Stimulated activated CD8-positive, alpha-beta memory T cell treated with anti-CD3 and anti-CD28 coated beads, Interleukin-15, amount 100 ng/mL, for 4 hours (primary cell): ENCODE measurements around the gene NSUN4.
"Not testable (repeated sequence)": the region's sequence is repeated elsewhere in the genome, so short reads cannot be mapped to it uniquely, and the experiment has no call there.

Source experiments
- DNase-seq, 2 donors: peaks; one replicate each; pipeline ENCODE4 v3.0.0-alpha.2; 2020; ENCODE audit warnings: low read depth in 2 of 2

The NSUN4 gene

GRCh38 chr1:46325285-46326076 is 15.1 kb upstream of the NSUN4 start:
- DNase-seq = not testable (repeated sequence)

- DNase-seq = not testable (repeated sequence)
These were observed 12.4 kb upstream of the NSUN4 start for GRCh38 chr1:46328182-46328581.

DNA sequence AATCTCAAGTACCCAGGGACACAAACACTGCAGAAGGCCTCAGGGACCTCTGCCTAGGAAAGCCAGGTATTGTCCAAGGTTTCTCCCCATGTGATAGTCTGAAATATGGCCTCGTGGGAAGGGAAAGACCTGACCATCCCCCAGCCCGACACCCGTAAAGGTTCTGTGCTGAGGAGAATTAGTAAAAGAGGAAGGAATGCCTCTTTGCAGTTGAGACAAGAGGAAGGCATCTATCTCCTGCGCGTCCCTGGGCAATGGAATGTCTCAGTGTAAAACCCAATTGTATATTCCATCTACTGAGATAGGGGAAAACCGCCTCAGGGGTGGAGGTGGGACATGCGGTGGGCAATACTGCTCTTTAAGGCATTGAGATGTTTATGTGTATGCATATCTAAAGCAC is 10.8 kb upstream of the NSUN4 start:
- not testable (repeated sequence) for DNase-seq

- DNase-seq = not testable (repeated sequence)
These were observed 10.2 kb upstream of the NSUN4 start for GRCh38 chr1:46330381-46330780.

GRCh38 chr1:46331786-46332540 is 8.6 kb upstream of the NSUN4 start:
- DNase-seq = not testable (repeated sequence)

DNA sequence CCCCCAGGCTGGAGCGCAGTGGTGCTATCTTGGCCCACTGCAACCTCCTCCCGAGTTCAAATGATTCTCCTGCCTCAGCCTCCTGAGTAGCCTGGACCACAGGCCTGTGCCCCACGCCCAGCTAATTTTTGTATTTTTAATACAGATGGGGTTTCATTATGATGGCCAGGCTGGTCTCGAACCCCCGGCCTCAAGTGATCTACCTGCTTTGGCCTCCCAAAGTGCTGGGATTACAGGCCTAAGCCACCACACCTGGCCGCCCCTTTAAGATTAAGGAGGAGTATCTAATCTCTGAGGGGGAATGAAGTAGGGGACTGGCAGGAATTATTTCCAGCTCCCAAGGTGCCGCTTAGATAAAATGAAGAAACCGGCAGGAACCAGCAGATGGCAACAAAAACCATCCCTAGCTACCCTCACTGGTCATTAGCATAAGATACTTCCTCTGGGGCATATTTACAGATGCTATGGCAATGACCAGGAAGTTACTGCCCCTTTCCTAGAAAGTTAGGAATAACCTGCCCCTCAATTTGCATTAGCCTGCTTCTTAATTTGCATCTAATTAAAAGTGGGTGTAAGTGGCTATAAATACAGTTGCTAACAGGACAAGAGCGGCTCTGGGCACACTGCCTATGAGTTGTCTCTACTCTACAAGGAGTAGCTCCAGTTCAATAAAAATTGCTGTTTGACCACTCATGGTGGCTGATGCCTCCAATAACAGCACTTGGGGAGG is 7.1 kb upstream of the NSUN4 start:
- DNase-seq = no peak

- DNase-seq = no peak
These were observed 6.6 kb upstream of the NSUN4 start for GRCh38 chr1:46334030-46334384.

DNA sequence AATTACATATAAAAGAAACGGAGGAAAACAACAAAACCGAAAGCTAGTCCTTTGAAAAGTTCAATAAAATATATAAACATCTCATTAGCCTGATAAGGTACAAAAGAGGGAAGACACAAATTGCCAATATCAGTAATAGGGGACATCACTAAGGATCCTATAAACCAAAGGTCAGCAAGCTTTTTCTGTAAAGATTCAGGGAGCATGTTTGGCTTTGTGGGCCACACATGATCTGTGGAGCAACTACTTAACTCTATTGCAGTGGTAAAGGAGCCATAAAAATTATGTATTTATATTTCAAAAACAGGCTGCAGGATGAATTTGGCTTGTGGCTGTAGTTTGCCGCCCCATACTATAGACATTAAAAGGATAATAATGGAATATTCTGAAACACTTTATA is 5.5 kb upstream of the NSUN4 start:
- DNase-seq = no peak

DNA sequence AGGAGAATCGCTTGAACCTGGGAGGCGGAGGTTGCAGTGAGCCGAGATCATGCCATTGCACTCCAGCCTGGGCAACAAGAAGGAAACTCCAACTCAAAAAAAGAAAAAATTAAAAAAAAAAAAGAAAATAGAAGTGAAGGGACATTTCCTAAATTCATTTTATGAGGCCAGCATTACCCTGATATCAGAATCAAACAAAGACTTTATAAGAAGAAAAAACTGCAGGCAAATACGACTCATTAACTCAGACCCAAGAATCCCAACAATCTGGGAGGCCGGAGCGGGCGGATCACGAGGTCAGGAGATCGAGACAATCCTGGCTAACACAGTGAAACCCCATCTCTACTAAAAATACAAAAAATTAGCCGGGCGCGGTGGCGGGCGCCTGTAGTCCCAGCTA is 3.2 kb upstream of the NSUN4 start:
- DNase-seq = not testable (repeated sequence)

DNA sequence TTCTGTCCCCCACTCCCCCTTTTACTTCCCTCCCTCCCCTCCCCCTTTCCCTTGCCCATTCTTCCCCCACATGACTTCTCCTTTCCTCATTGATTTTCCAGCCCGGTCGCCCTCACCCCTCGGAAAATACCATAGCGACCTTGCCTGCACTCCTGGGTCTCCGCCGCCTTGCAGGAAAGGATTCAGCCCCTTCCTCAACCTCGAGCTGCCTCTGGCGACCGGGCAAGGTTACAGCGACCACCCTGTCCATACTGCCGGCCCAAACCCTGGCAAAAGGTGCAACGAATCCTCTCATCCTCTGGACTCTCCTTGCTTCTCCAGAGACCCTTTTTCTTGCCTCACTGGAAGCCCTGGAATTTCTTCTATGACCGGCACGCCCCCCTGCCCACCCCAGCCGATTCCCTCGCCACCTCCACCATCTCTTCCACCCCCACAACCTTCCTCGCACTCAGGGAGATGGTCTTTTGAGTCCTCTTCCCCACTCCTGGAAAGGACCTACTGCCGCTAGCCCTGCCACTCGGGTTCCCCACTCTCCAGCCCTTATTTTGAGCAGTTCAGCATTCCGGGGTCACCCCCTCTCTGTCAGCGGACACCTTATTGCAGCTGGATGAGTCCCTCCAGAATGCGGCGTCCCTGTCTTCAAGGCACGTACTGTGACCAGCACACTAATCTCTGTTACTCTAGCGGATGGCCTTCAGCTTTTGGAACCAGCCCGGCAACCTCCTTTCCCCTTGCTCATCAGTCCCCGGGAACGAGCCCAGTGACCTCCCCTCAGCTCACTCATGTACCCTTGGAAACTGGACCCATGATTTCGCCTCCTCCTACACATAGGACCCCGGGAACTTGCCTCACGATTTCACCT is 846 bp downstream of the NSUN4 start:
- no peak for DNase-seq

DNA sequence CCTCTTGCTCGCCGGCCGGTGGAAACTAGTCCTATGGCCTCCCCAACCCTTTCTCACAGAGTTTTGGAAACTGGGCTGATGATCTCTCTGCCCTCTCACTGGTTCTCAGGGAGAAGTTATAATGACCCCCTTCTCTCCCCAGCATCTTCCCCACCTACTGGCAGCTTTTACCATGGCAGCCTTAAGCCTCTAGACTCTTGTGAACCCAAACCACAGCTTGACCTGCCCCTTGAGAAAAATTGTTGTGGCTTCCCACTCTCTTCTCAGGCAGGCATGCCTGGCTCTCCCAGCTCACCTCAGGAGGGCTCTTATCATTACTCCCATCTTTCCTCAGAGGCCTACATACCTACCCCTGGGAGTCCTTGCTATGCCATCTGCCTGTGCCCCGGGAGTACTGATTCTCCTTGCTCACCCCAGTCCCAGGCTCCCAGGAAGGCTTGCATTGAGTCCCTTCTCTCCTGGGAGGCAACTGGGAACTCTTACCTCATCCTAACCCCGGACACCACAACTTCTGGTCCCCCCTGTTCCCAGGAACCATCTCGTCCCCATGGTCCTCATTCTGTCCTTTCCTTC is 1.6 kb downstream of the NSUN4 start:
- no peak for DNase-seq

GRCh38 chr1:46342677-46343350 is 2.2 kb downstream of the NSUN4 start:
- DNase-seq = no peak

- DNase-seq = no peak
These were observed 2.7 kb downstream of the NSUN4 start for GRCh38 chr1:46343351-46343695.

DNA sequence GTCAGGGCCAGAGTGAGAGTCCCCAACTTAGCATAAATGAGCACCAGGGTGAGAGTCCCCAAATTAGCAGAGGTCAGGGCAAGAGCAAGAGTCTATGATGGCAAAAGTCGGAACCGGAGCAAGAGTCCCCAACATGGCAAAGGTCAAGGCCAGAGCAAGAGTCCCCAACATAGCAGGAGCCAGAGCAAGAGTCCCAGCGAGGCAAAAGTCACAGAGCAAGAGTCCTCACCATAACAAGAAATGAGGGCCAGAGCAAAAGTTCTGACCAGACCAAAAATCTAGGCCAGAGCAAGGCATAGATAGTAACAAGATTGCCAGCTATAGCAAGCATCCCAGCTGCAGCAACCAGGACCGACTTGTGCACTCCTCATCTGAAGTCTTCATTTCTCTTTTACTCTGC is 3.1 kb downstream of the NSUN4 start:
- no peak for DNase-seq

DNA sequence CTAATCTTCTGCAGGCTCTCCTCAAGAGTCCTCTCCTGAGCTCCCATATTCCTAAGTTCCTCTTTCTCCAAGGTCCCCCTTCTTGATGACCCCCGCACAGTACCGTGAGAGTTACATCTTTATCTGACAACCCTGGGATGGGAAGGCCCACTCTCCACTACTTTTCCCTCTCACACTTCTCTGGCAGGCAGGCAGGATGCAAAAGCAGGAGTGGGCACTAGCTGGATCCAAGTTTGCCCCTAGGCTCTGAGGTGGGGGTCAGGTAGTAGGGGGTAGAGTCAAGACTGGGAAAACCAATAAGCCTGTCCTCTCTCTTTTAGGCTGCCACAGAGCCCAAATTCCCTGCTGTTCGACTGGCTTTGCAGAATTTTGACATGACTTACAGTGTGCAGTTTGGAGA is 3.9 kb downstream of the NSUN4 start:
- no peak for DNase-seq

DNA sequence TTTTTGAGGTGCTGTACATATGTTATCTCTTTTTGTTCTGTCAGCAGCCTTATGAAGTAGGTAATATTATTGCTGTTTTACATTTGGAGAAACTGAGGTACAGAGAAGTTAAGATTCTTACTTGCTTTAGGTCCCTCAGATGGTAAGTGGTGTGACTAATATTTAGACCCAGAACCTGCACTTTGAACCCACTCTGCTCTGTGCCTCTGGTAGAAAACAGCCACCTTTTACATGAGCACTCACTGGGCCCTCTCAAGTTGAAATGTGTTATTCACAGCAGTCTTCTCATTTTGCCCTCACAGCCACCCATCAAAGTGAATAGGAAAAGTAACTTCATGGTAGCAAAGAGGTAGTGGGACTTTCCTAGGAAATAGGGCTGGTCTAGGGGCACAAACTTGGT is 4.7 kb downstream of the NSUN4 start:
- no peak for DNase-seq

GRCh38 chr1:46352363-46352762 is 11.8 kb downstream of the NSUN4 start:
- DNase-seq = no peak

- DNase-seq = not testable (repeated sequence)
These were observed 15.3 kb downstream of the NSUN4 start for GRCh38 chr1:46355920-46356319.

DNA sequence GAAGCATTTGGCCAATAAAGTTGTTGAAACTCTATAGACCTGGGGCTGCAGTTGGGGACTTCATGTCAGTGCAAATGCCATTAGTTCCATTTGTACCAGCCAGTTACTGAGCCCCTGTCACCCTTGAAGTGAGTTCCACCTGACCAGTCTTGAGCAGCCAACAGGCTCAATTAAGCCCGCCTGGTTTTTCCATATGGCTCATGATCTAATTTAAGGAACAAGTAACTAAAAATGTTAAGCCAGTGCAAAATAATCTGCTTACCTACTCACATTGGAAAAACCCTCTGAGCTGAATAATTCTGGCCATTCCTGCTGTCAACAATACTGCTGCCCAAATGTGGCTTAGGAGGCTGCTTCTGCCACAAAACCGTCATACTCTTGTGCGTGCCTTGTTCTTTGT is 21.6 kb downstream of the NSUN4 start:
- no peak for DNase-seq

GRCh38 chr1:46363121-46363520 is 22.5 kb downstream of the NSUN4 start:
- DNase-seq = no peak

DNA sequence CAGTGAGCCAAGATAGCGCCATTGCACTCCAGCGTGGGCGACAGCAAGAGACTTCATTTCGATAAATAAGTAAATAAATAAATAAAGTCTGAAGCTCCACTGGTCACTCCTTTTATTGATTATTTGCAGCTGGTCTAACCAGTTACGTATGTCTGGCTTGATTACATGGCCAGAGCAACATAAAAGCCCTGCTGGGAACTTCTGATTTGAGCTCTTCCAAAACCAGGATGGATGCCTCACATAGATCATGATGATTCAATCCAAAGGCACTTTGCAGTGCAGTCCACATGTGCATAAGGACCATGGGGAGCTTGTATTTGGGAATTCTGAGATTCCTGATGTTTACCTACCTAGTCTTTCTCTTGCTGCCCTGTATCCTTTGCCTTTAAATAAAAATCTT is 24.0 kb downstream of the NSUN4 start:
- DNase-seq = no peak
